A204.1 (cell line): ENCODE measurements around the gene SCRN2.

Experiments
- FAIRE-seq: peaks from 2 replicates; lab custom pipeline; 2012; peaks lifted over from hg19 to GRCh38; lab: Jason Lieb, UNC

The SCRN2 gene

GRCh38 chr17:47804461-47804860, 36.6 kb downstream of the SCRN2 start:
- FAIRE-seq, result no peak

GRCh38 chr17:47803751-47804150, 37.3 kb downstream of the SCRN2 start:
- FAIRE-seq, result no peak

GRCh38 chr17:47803201-47803600, 37.9 kb downstream of the SCRN2 start:
- no peak for FAIRE-seq

GRCh38 chr17:47802341-47803022, 38.6 kb downstream of the SCRN2 start:
- no peak for FAIRE-seq

GRCh38 chr17:47801906-47802305, 39.2 kb downstream of the SCRN2 start:
- FAIRE-seq, result no peak

- no peak for FAIRE-seq
Measured at GRCh38 chr17:47801176-47801765, 39.8 kb downstream of the SCRN2 start.

GRCh38 chr17:47800686-47801085, 40.4 kb downstream of the SCRN2 start:
- FAIRE-seq, result no peak

GRCh38 chr17:47797797-47798196, 43.3 kb downstream of the SCRN2 start:
- no peak for FAIRE-seq

GRCh38 chr17:47792979-47793378, 48.1 kb downstream of the SCRN2 start:
- no peak for FAIRE-seq

- no peak for FAIRE-seq
Measured at GRCh38 chr17:47792457-47792856, 48.6 kb downstream of the SCRN2 start.

GRCh38 chr17:47791025-47791424, 50.0 kb downstream of the SCRN2 start:
- no peak for FAIRE-seq

- no peak for FAIRE-seq
Measured at GRCh38 chr17:47789611-47790561, 51.2 kb downstream of the SCRN2 start.
